Omental fat pad (tissue), 4 donors: ENCODE measurements around the gene RAD23A. TPM values are rescaled to one million over a fixed set of nuclear protein-coding genes. Genes with fewer than 3 reads are reported as not detected.
"Not testable (repeated sequence)": the region's sequence is repeated elsewhere in the genome, so short reads cannot be mapped to it uniquely, and the experiment has no call there.

Source experiments
- ATAC-seq: fragments of 150-250 bp; one replicate; pipeline ENCODE4 v1.9.1; 2016; ENCODE audit warnings: mild to moderate bottlenecking, moderate library complexity; ENCODE audit not compliant: low FRiP score
- DNase-seq: peaks from one replicate; pipeline ENCODE4 v3.0.0-alpha.2; 2019; ENCODE audit warnings: low spot score
- CTCF ChIP-seq, 3 donors: fragments of 450-650 bp; IDR thresholded peaks; one replicate each; pipeline ENCODE4 v1.5.1; 2016 to 2017; ENCODE audit warnings: antibody characterized with exemption in 3 of 3, mild to moderate bottlenecking in 3 of 3, moderate library complexity in 2 of 3
- total RNA-seq, 4 donors: library from RNA; depleted of rRNA; stranded (reverse); fragments of >200 nt; gene quantifications; one replicate each; pipeline ENCODE4 v1.1.0, GENCODE V29; 2016

The RAD23A gene
- total RNA-seq, 4 donors from 2014 or later = 65.6 to 119 (median 91.1) TPM

GRCh38 chr19:12952488-12953137, 7.0 kb downstream of the RAD23A start:
- DNase-seq (no peak), ATAC-seq (no peak)
- TF ChIP-seq CTCF (IDR thresholded peaks at IDR 0.05) = no peak

GRCh38 chr19:12953138-12953798, 7.6 kb downstream of the RAD23A start:
- no peak for ATAC-seq
- TF ChIP-seq CTCF (IDR thresholded peaks at IDR 0.05) = no peak
- DNase-seq = no peak

GRCh38 chr19:12953799-12954611, 8.3 kb downstream of the RAD23A start:
- TF ChIP-seq CTCF (IDR thresholded peaks at IDR 0.05) = no peak
- DNase-seq (no peak), ATAC-seq (no peak)

GRCh38 chr19:12954612-12954962, 8.9 kb downstream of the RAD23A start:
- DNase-seq (no peak), ATAC-seq (no peak)
- no peak for TF ChIP-seq CTCF (IDR thresholded peaks at IDR 0.05)

GRCh38 chr19:12955575-12955974, 9.9 kb downstream of the RAD23A start:
- DNase-seq, ATAC-seq: not testable (repeated sequence)

- DNase-seq (no peak), ATAC-seq (no peak)
- no peak for TF ChIP-seq CTCF (IDR thresholded peaks at IDR 0.05)
These were observed 10.3 kb downstream of the RAD23A start for GRCh38 chr19:12955996-12956395.
